GM12878 (cell line): ENCODE results near the gene ANTKMT. TPM values are rescaled to one million over a fixed set of nuclear protein-coding genes. Genes with fewer than 3 reads are reported as not detected.

Experiments used
- BHLHE40 ChIP-seq, 2 experiments: fragments of 450-650 bp in 1 of 2; IDR thresholded peaks; 2 replicates each; pipeline ENCODE4 v1.6.1; 2011 to 2017; ENCODE audit warnings: low read depth in 2 of 2, borderline replicate concordance in 1 of 2, improper control_type of control experiment in 1 of 2, low read length in 1 of 2, mild to moderate bottlenecking in 1 of 2
- CBX3 ChIP-seq: fragments of 200-600 bp; sonication (generic); IDR thresholded peaks from 2 replicates; pipeline ENCODE4 v1.6.1; 2016; ENCODE audit warnings: low read depth, borderline replicate concordance
- CREM ChIP-seq: IDR thresholded peaks from 2 replicates; pipeline ENCODE4 v1.6.1; 2014; ENCODE audit warnings: antibody characterized with exemption, low read depth
- FOXM1 ChIP-seq: IDR thresholded peaks from 2 replicates; pipeline ENCODE4 v1.6.1; 2012; ENCODE audit warnings: low read depth, mild to moderate bottlenecking, inconsistent platforms, low read length, moderate library complexity
- HDGF ChIP-seq: fragments of 450-650 bp; IDR thresholded peaks from 2 replicates; pipeline ENCODE4 v1.6.1; 2016; ENCODE audit warnings: antibody characterized with exemption
- KLF5 ChIP-seq: fragments of 450-650 bp; IDR thresholded peaks from 2 replicates; pipeline ENCODE4 v1.6.1; 2014; ENCODE audit warnings: mild to moderate bottlenecking; ENCODE audit not compliant: partially characterized antibody
- MXI1 ChIP-seq: fragments of 150-350 bp; IDR thresholded peaks from 2 replicates; pipeline ENCODE4 v1.6.1; 2011; ENCODE audit warnings: low read depth, mild to moderate bottlenecking, inconsistent platforms, low read length, improper control_type of control experiment
- NR2F1 ChIP-seq: fragments of 450-650 bp; conservative IDR thresholded peaks from 2 replicates; pipeline ENCODE4 v1.6.1; 2017; ENCODE audit warnings: mild to moderate bottlenecking
- RAD21 ChIP-seq: IDR thresholded peaks from 2 replicates; pipeline ENCODE4 v1.6.1; 2011; ENCODE audit warnings: mild to moderate bottlenecking, low read depth, low read length, moderate library complexity; ENCODE audit not compliant: insufficient read depth
- RELA ChIP-seq: fragments of 450-650 bp; IDR thresholded peaks from 2 replicates; pipeline ENCODE4 v1.8.0; 2014; ENCODE audit warnings: borderline replicate concordance; ENCODE audit not compliant: partially characterized antibody
- STAT1 ChIP-seq: fragments of 450-650 bp; conservative IDR thresholded peaks from 2 replicates; pipeline ENCODE4 v1.6.1; 2014; ENCODE audit warnings: antibody characterized with exemption, mild to moderate bottlenecking
- TBL1XR1 ChIP-seq: IDR thresholded peaks from 2 replicates; pipeline ENCODE4 v1.6.1; 2012; ENCODE audit warnings: low read depth, low read length, improper control_type of control experiment
- YBX1 ChIP-seq: fragments of 450-650 bp; IDR thresholded peaks from 2 replicates; pipeline ENCODE4 v1.6.1; 2016; ENCODE audit warnings: antibody characterized with exemption
- ZBTB4 ChIP-seq: fragments of 450-650 bp; formaldehyde crosslinking; IDR thresholded peaks from 2 replicates; pipeline ENCODE4 v1.4.0; 2022; ENCODE audit warnings: mild to moderate bottlenecking, moderate library complexity
- ZBTB40 ChIP-seq: fragments of 450-650 bp; IDR thresholded peaks from 2 replicates; pipeline ENCODE4 v1.6.1; 2016; ENCODE audit warnings: mild to moderate bottlenecking, moderate library complexity, borderline replicate concordance
- ZZZ3 ChIP-seq: IDR thresholded peaks from 2 replicates; pipeline ENCODE4 v1.6.1; 2011; ENCODE audit warnings: low read depth; ENCODE audit not compliant: control insufficient read depth, insufficient read length
- polyA plus RNA-seq, 11 experiments: library from polyadenylated mRNA; depleted of rRNA in 4 of 11; unstranded in 6 of 11; stranded (reverse) in 5 of 11; fragments of >200 nt; fragmentation: Nextera tagmentation in 4 of 11; fragmentation: Illumina TruSeq in 1 of 11; extraction: Ambion mirVana in 4 of 11; extraction: Trizol in 1 of 11; gene quantifications; 1 replicate in 1 of 11; 2 replicates in 10 of 11; pipeline versions ENCODE4 v1.2.1 to v1.2.3, GENCODE V29; 2011 to 2016; ENCODE audit warnings: inconsistent platforms in 2 of 11, missing spikeins in 2 of 11, low read depth in 1 of 11
- total RNA-seq, 4 experiments: library from RNA; depleted of rRNA in 3 of 4; stranded (reverse); fragments of >200 nt in 3 of 4; fragmentation: Illumina TruSeq in 1 of 4; extraction: Trizol in 1 of 4; gene quantifications; 2 replicates each; pipeline versions ENCODE4 v1.2.1 to v1.2.3, GENCODE V29; 2013 to 2021
- TF ChIP-seq, protein P1 (sequence below): IDR thresholded peaks from 2 replicates; pipeline ENCODE4 v1.6.1; 2012; ENCODE audit warnings: improper control_type of control experiment, low read depth, low read length; ENCODE audit not compliant: insufficient replicate concordance

Gene ANTKMT
- total and polyA plus RNA-seq, 10 of the 15 experiments (the other 5 are each of a cell fraction or from before 2014, with no cell fraction given): 0.58 to 60.5 (median 25.8) TPM

DNA sequence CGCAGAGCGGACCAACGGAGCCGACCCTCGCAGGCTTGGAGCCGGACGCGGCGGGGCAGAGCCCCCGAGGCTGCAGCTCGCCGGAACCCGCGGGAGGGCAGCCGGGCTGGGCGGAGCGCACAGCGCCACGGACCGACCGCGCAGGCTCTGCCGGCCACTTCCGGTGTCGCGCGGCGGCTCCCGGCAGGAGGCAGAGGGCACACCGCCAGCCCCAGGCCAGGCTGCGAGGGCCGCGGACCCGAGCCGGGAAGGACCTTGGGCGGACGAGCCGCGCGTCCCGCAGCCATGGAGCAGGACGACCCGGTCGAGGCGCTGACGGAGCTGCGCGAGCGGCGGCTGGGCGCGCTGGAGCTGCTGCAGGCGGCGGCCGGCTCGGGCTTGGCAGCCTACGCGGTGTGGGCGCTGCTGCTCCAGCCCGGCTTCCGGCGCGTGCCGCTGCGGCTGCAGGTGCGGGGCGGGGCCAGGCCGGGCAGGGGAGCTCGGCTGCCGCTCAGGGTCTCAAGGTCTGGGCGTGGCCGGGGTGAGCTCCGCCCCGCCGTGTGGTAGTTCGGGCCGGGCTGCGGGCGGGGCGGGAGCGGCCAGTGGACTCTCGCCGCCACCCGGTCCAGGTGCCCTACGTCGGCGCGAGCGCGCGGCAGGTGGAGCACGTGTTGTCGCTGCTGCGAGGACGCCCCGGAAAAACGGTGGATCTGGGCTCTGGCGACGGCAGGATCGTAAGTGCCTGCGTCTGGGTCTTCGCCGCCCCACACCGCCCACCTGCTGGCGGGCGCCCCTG, at the start of gene ANTKMT (continued):
- TF ChIP-seq NR2F1 (peak; percentile 86), STAT1 (peak; percentile 88), ZBTB40 (no peak; the same call in 1 of the 2 replicates), MXI1 (peak; percentile 77; the same call in 1 of the 2 replicates), KLF5 (peak; percentile 62), YBX1 (no peak), RELA (peak; percentile 71), TBL1XR1 (no peak), HDGF (no peak), BHLHE40 (IDR thresholded peaks at IDR 0.05; ENCODE audit: borderline replicate concordance in 1 of 2, low read depth in 2 of 2, low read length in 1 of 2) (peak; percentile 94 to 99), ZBTB4 (CRISPR knock-in tag) (no peak), ZZZ3 (no peak), FOXM1 (no peak), CBX3 (no peak), RAD21 (no peak), CREM (no peak; the same call in 1 of the 2 replicates)
- TF ChIP-seq, protein P1, sequence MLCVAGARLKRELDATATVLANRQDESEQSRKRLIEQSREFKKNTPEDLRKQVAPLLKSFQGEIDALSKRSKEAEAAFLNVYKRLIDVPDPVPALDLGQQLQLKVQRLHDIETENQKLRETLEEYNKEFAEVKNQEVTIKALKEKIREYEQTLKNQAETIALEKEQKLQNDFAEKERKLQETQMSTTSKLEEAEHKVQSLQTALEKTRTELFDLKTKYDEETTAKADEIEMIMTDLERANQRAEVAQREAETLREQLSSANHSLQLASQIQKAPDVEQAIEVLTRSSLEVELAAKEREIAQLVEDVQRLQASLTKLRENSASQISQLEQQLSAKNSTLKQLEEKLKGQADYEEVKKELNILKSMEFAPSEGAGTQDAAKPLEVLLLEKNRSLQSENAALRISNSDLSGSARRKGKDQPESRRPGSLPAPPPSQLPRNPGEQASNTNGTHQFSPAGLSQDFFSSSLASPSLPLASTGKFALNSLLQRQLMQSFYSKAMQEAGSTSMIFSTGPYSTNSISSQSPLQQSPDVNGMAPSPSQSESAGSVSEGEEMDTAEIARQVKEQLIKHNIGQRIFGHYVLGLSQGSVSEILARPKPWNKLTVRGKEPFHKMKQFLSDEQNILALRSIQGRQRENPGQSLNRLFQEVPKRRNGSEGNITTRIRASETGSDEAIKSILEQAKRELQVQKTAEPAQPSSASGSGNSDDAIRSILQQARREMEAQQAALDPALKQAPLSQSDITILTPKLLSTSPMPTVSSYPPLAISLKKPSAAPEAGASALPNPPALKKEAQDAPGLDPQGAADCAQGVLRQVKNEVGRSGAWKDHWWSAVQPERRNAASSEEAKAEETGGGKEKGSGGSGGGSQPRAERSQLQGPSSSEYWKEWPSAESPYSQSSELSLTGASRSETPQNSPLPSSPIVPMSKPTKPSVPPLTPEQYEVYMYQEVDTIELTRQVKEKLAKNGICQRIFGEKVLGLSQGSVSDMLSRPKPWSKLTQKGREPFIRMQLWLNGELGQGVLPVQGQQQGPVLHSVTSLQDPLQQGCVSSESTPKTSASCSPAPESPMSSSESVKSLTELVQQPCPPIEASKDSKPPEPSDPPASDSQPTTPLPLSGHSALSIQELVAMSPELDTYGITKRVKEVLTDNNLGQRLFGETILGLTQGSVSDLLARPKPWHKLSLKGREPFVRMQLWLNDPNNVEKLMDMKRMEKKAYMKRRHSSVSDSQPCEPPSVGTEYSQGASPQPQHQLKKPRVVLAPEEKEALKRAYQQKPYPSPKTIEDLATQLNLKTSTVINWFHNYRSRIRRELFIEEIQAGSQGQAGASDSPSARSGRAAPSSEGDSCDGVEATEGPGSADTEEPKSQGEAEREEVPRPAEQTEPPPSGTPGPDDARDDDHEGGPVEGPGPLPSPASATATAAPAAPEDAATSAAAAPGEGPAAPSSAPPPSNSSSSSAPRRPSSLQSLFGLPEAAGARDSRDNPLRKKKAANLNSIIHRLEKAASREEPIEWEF: no peak
